Activated CD4-positive, alpha-beta memory T cell treated with anti-CD3 and anti-CD28 coated beads, Interleukin-2, amount 10 ng/mL, durations not matched to agents 7 days and 5 days (primary cell): ENCODE results near the gene MEX3A. TPM values are rescaled to one million over a fixed set of nuclear protein-coding genes. Genes with fewer than 3 reads are reported as not detected.

Source experiments
- CTCF ChIA-PET: fragments of 350-600 bp; sonication (Branson Sonifier 250); formaldehyde crosslinking; loops from one replicate; lab custom pipeline; 2021; ENCODE audit warnings: antibody characterized with exemption, inconsistent platforms; lab: Charles Lee
- POLR2A ChIA-PET: fragments of 350-600 bp; sonication (Branson Sonifier 250); formaldehyde crosslinking; loops from one replicate; lab custom pipeline; 2021; ENCODE audit warnings: antibody characterized with exemption; lab: Charles Lee
- DNase-seq: peaks from one replicate; pipeline ENCODE4 v3.0.0-alpha.2; 2020
- H3K27ac Mint-ChIP-seq: one replicate; pipeline ENCODE4 v1.8.0; 2021; ENCODE audit warnings: mild to moderate bottlenecking, mixed read lengths
- H3K27me3 Mint-ChIP-seq: one replicate; pipeline ENCODE4 v1.8.0; 2021; ENCODE audit warnings: mixed read lengths
- H3K36me3 Mint-ChIP-seq: one replicate; pipeline ENCODE4 v1.8.0; 2021; ENCODE audit warnings: low read depth, mixed read lengths
- H3K4me1 Mint-ChIP-seq: one replicate; pipeline ENCODE4 v1.8.0; 2021; ENCODE audit warnings: mixed read lengths
- H3K4me3 Mint-ChIP-seq: one replicate; pipeline ENCODE4 v1.8.0; 2021; ENCODE audit warnings: mild to moderate bottlenecking, mixed read lengths
- H3K9me3 Mint-ChIP-seq: one replicate; pipeline ENCODE4 v1.8.0; 2021; ENCODE audit warnings: mixed read lengths
- total RNA-seq, 2 experiments: library from RNA; stranded (reverse); gene quantifications; one replicate each; pipeline ENCODE4 v1.2.3, GENCODE V29; 2021

MEX3A gene
- total RNA-seq, 2 experiments from 2014 or later, result 0.05 TPM; not detected in 1

GRCh38 chr1:156115514-156116374 lies 33.5 kb upstream of the MEX3A start:
- Mint-ChIP-seq H3K27ac (peak overlapping the region; percentile 66), H3K4me3 (peak overlapping the region; percentile 95), H3K36me3 (peaks cover 3% of the 10 kb centered on the region), H3K27me3 (peaks cover 17% of the 10 kb centered on the region), H3K9me3 (no peaks in the 10 kb centered on the region), H3K4me1 (peaks cover 57% of the 10 kb centered on the region)
- no peak for DNase-seq
- ChIA-PET CTCF (interaction anchor here (1.1 to 9.8 kb wide), 5 partner anchors 9 to 20 kb away, joined by 3 to 98 read pairs (median 8); no protein-coding TSS in a partner anchor), POLR2A (interaction anchor here (1.2 to 9.2 kb wide), 7 partner anchors 11 to 167 kb away, joined by 3 to 111 read pairs (median 22); partner anchors contain the start of genes PMF1 and SMG5)

- Mint-ChIP-seq H3K4me1 (peaks cover 51% of the 10 kb centered on the region), H3K9me3 (no peaks in the 10 kb centered on the region), H3K27me3 (peaks cover 17% of the 10 kb centered on the region), H3K27ac (peak overlapping the region; percentile 64), H3K36me3 (peaks cover 3% of the 10 kb centered on the region), H3K4me3 (peak overlapping the region; percentile 95)
- ChIA-PET CTCF (interaction anchor here (1.1 to 9.8 kb wide), 4 partner anchors 12 to 19 kb away, joined by 3 to 98 read pairs (median 44); no protein-coding TSS in a partner anchor), POLR2A (interaction anchor here (1.0 to 9.2 kb wide), 10 partner anchors 10 to 168 kb away, joined by 3 to 111 read pairs (median 9); partner anchors contain the start of genes PMF1 and SMG5)
- DNase-seq, result no peak
Observed at GRCh38 chr1:156114919-156115513, 32.8 kb upstream of the MEX3A start.

- Mint-ChIP-seq H3K36me3 (peaks cover 3% of the 10 kb centered on the region), H3K27ac (peak within 1 kb of the TSS; percentile 82), H3K9me3 (no peaks in the 10 kb centered on the region), H3K4me3 (peak within 1 kb of the TSS; percentile 95), H3K4me1 (peaks cover 46% of the 10 kb centered on the region), H3K27me3 (peaks cover 17% of the 10 kb centered on the region)
- ChIA-PET CTCF (interaction anchor here (1.2 to 9.8 kb wide), 3 partner anchors 13 to 19 kb away, joined by 3 to 98 read pairs (median 86); no protein-coding TSS in a partner anchor), POLR2A (interaction anchor here (1.0 to 9.2 kb wide), 10 partner anchors 10 to 169 kb away, joined by 3 to 111 read pairs (median 9); partner anchors contain the start of gene PMF1)
- peak; percentile 77 for DNase-seq
Observed at GRCh38 chr1:156114101-156114918, 32.0 kb upstream of the MEX3A start, which contains the start of gene LMNA. Gene LMNA (plus strand): TSS chr1:156114711. CDS start chr1:156114919, 208 bp downstream.

DNA sequence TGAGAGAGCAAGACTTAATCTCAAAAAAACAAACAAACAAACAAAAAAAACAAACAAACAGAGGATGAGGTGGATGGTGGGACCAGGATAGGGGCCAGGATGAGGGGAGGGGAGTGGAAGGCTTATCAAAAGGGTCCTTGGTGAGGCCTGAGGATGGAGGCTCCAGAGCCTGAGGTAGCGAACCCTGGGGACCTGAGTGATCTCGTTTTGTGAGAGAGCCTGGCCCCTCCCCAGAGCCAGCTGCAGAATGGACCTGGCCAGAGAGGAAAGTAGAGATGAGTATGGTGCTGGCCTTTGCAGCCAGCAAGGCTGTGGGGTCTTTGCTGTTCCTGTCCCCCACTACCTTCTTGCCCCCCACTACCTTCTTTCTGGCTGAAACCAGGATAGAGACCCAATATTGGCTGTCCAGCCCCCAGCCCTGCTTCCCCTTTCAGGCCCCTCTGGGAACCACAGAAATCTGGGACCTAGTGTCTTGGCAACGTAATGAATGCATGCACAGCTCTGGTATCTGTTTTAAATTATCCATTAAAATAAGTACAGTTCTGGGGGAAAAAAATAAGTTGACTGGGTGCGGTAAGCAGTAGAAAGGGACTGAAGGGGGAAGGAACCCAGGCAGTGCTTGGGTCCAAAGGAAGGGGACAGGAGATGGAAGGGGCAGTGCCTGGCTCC lies 31.2 kb upstream of the MEX3A start:
- Mint-ChIP-seq H3K9me3 (no peaks in the 10 kb centered on the region), H3K4me1 (peaks cover 39% of the 10 kb centered on the region), H3K4me3 (no peak overlapping the region), H3K27ac (no peak overlapping the region), H3K27me3 (peaks cover 17% of the 10 kb centered on the region), H3K36me3 (peaks cover 3% of the 10 kb centered on the region)
- ChIA-PET POLR2A (interaction anchor here (1.2 to 9.2 kb wide), 6 partner anchors 9 to 133 kb away, joined by 4 to 111 read pairs (median 30); partner anchors contain the start of gene PMF1), CTCF (interaction anchor here (2.2 to 9.8 kb wide), 3 partner anchors 14 to 18 kb away, joined by 12 to 98 read pairs (median 86); no protein-coding TSS in a partner anchor)
- no peak for DNase-seq

- Mint-ChIP-seq H3K36me3 (peaks cover 3% of the 10 kb centered on the region), H3K9me3 (no peaks in the 10 kb centered on the region), H3K4me1 (peaks cover 34% of the 10 kb centered on the region), H3K27ac (no peak overlapping the region), H3K4me3 (no peak overlapping the region), H3K27me3 (peaks cover 17% of the 10 kb centered on the region)
- DNase-seq, result no peak
- CTCF ChIA-PET, result interaction anchor here (0.8 to 9.8 kb wide), 3 partner anchors 14 to 16 kb away, joined by 4 to 98 read pairs (median 12); no protein-coding TSS in a partner anchor
- POLR2A ChIA-PET, result interaction anchor here (1.1 to 9.2 kb wide), 4 partner anchors 8 to 171 kb away, joined by 3 to 111 read pairs (median 40); no protein-coding TSS in a partner anchor
Observed at GRCh38 chr1:156112276-156113137, 30.2 kb upstream of the MEX3A start.

DNA sequence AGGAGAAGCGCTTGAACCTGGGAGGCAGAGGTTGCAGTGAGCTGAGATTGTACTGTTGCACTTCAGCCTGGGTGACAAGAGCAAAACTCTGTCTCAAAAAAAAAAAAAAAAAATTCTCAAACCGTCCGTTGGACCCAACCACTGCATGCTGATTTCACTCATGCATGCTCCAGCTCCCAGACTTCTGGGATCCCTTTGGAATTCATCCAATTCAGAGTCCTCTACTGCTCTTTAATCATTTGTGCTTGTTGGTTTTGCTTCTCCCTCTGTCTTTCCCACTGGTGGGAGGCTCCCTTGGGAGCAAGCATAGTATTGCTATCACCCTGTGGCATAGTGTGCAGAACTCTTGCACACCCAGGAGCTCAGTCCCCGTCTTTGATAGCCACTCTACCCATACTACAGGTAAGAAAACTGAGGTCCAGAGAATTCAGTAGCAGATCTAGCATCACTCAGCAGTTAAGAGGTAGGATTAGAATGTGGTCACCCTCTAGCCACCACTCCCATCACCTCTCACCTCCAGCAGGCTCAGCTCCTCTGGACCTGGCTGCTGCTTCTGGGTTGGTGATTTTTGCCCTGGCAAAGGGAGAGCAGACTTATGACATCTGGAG lies 29.2 kb upstream of the MEX3A start:
- DNase-seq, result no peak
- H3K4me3 Mint-ChIP-seq, result no peak overlapping the region
- peaks cover 3% of the 10 kb centered on the region for H3K36me3 Mint-ChIP-seq
- ChIA-PET POLR2A (interaction anchor here (1.0 to 9.2 kb wide), 6 partner anchors 7 to 172 kb away, joined by 3 to 111 read pairs (median 6); no protein-coding TSS in a partner anchor), CTCF (interaction anchor here (0.7 to 9.8 kb wide), 4 partner anchors 13 to 208 kb away, joined by 3 to 98 read pairs (median 8); no protein-coding TSS in a partner anchor)
- H3K4me1 Mint-ChIP-seq, result peaks cover 38% of the 10 kb centered on the region
- no peaks in the 10 kb centered on the region for H3K9me3 Mint-ChIP-seq
- peaks cover 18% of the 10 kb centered on the region for H3K27me3 Mint-ChIP-seq
- no peak overlapping the region for H3K27ac Mint-ChIP-seq

DNA sequence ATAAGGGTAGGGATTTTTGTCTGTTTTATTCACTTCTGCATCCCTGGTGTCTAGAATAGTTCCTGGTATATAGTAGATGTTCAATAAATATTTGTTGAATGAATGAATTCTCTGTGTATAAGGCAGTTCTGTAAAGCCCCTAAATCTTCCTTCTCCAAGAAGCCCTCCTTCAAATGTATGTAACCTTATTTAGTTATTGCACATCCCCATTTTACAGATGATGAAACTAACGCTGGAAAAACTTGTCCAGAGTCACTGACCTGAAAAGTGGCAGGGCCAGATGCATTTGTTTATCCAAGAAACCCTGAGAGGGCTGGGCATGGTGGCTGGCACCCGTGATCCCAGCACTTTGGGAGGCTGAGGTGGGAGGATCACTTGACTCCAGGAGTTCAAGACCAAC lies 28.0 kb upstream of the MEX3A start:
- Mint-ChIP-seq H3K27me3 (peaks cover 18% of the 10 kb centered on the region), H3K36me3 (peaks cover 3% of the 10 kb centered on the region), H3K27ac (no peak overlapping the region), H3K4me1 (peaks cover 39% of the 10 kb centered on the region), H3K4me3 (no peak overlapping the region), H3K9me3 (no peaks in the 10 kb centered on the region)
- ChIA-PET POLR2A (interaction anchor here (1.1 to 1.6 kb wide), 2 partner anchors 10 to 13 kb away, joined by 3 read pairs; no protein-coding TSS in a partner anchor), CTCF (interaction anchor here (0.8 to 4.7 kb wide), 2 partner anchors 13 to 18 kb away, joined by 3 to 34 read pairs; no protein-coding TSS in a partner anchor)
- DNase-seq, result no peak

GRCh38 chr1:156108664-156109241 lies 26.5 kb upstream of the MEX3A start:
- no peaks in the 10 kb centered on the region for H3K9me3 Mint-ChIP-seq
- peaks cover 41% of the 10 kb centered on the region for H3K4me1 Mint-ChIP-seq
- POLR2A ChIA-PET, result interaction anchor here (1.6 to 2.4 kb wide), 2 partner anchors 10 to 11 kb away, joined by 3 to 12 read pairs; no protein-coding TSS in a partner anchor
- H3K36me3 Mint-ChIP-seq, result no peaks in the 10 kb centered on the region
- peaks cover 13% of the 10 kb centered on the region for H3K27me3 Mint-ChIP-seq
- no peak for DNase-seq
- H3K4me3 Mint-ChIP-seq, result no peak overlapping the region
- CTCF ChIA-PET, result interaction anchor here (0.8 to 4.7 kb wide), 2 partner anchors 12 to 19 kb away, joined by 3 to 34 read pairs; no protein-coding TSS in a partner anchor
- no peak overlapping the region for H3K27ac Mint-ChIP-seq

DNA sequence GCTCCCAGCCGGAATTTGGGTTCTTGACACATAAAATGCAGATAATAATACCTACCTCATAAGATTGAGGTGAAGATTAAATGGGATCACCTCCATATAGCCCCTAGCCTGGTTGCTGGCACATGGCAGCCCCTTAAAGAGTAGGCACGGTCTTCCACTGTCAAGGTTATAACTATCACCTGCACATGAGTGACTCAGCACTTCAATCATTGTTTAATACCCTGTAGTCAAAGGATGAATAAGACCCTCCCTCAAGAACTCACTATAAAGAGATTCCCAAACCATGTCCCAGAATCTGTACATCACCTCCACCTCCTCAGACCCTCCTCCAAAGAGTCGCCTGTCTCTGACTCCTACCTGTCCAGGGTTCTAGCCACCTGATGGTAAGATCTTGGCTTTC lies 25.8 kb upstream of the MEX3A start:
- no peaks in the 10 kb centered on the region for H3K36me3 Mint-ChIP-seq
- no peak overlapping the region for H3K27ac Mint-ChIP-seq
- DNase-seq, result no peak
- H3K4me3 Mint-ChIP-seq, result no peak overlapping the region
- CTCF ChIA-PET, result interaction anchor here (0.8 to 4.7 kb wide), 4 partner anchors 11 to 20 kb away, joined by 3 to 34 read pairs (median 9); no protein-coding TSS in a partner anchor
- peaks cover 44% of the 10 kb centered on the region for H3K4me1 Mint-ChIP-seq
- H3K9me3 Mint-ChIP-seq, result no peaks in the 10 kb centered on the region
- POLR2A ChIA-PET, result interaction anchor here (2.4 to 6.4 kb wide), 3 partner anchors 6 to 18 kb away, joined by 12 to 73 read pairs (median 15); partner anchors contain the start of gene LMNA
- peaks cover 10% of the 10 kb centered on the region for H3K27me3 Mint-ChIP-seq
